Measurements from ENCODE around the gene RAPGEF5. TPM values are rescaled to one million over a fixed set of nuclear protein-coding genes. Genes with fewer than 3 reads are reported as not detected.

Gene RAPGEF5
- total and polyA plus RNA-seq, 2 donors (not counting 3 experiments of a cell fraction or from before 2014, with no cell fraction given): 10.0 to 43.2 TPM

DNA sequence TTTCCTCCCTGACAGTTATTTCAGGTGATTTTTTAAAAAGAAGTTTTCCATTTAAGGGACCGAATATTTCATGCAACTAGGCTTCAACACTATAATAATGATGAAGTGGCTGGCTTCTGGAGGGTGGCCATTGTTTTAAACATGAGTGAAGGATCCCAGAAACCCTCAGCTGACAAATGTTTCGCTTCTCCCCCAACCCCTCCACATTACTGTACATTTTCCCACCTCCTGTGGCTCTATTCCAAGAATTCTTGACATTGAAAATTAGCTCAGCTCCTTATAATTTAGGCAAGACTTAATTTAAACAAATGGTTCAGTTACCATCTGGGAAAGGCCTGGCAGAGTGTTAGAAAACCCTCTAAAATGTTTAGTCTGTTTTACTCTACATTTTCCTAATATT is 281.4 kb downstream of the RAPGEF5 start:
- no peak overlapping the region for H3K9ac ChIP-seq (replicated peaks; ENCODE audit: extremely low read depth, insufficient read depth, low read length)
- FAIRE-seq: no peak

More for the DNA sequence above, 281.4 kb downstream of the RAPGEF5 start:
- no peak overlapping the region for H3K4me2 ChIP-seq (ENCODE audit: insufficient read depth, low read length)
- intact Hi-C loops (cut with micrococcal nuclease): no loop called here
- no peaks in the 10 kb centered on the region for H3K36me3 ChIP-seq (ENCODE audit: control insufficient read depth in 2 of 2, extremely low read depth in 1 of 2, insufficient read depth in 2 of 2, low read length in 2 of 2)
- no peak overlapping the region for H3K27ac ChIP-seq (ENCODE audit: insufficient read depth, low read depth, low read length)
- ChIA-PET CTCF (interaction anchor here (0.8 to 1.0 kb wide), 2 partner anchors 8 to 34 kb away, joined by 3 to 5 read pairs; no protein-coding TSS in a partner anchor), POLR2A (no interaction called here)
- no peak overlapping the region for H3K4me3 ChIP-seq (replicated peaks in 1 of 3; ENCODE audit: insufficient read depth in 1 of 3, low read depth in 1 of 3, low read length in 3 of 3)
- no TSS peak for BruUV-seq (replicated peaks)
- H3K9me1 ChIP-seq (replicated peaks; ENCODE audit: control insufficient read depth, extremely low read depth, insufficient read depth, low read length): no peaks in the 10 kb centered on the region
- dilution Hi-C loops (cut with MboI; ENCODE audit: extremely low pct_ligation_motif_present, low sequenced_read_pairs): no loop called here
- H3K27me3 ChIP-seq (ENCODE audit: control insufficient read depth in 2 of 2, insufficient read depth in 2 of 2, low read length in 2 of 2): peaks cover 13 to 33% of the 10 kb centered on the region in 2 experiments
- no peaks in the 10 kb centered on the region for H3K4me1 ChIP-seq (ENCODE audit: control insufficient read depth, extremely low read depth, insufficient read depth, low read length)
- H3K79me2 ChIP-seq (ENCODE audit: control insufficient read depth, insufficient read depth, low read length): no peaks in the 10 kb centered on the region
- TF ChIP-seq GATA2 (IDR thresholded peaks at IDR 0.05; ENCODE audit: insufficient read depth, insufficient read length, low read depth, low read length) (no peak), JUN (IDR thresholded peaks at IDR 0.05; ENCODE audit: borderline replicate concordance, insufficient read depth, insufficient read length, low read depth) (no peak), POLR2A (IDR thresholded peaks at IDR 0.05; ENCODE audit: low read depth, low read length) (no peak), FOS (IDR thresholded peaks at IDR 0.05; ENCODE audit: borderline replicate concordance, insufficient read depth, low read length) (no peak), EZH2 (IDR thresholded peaks at IDR 0.05; ENCODE audit: borderline replicate concordance, low read depth, low read length, severe bottlenecking) (no peak), MYC (IDR thresholded peaks at IDR 0.05; ENCODE audit: low read depth, low read length) (no peak), POLR2AphosphoS5 (IDR thresholded peaks at IDR 0.05; ENCODE audit: insufficient read depth, low read depth, low read length) (no peak)
- TF ChIP-seq, protein P1, sequence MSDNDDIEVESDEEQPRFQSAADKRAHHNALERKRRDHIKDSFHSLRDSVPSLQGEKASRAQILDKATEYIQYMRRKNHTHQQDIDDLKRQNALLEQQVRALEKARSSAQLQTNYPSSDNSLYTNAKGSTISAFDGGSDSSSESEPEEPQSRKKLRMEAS (IDR thresholded peaks at IDR 0.05; ENCODE audit: insufficient read depth, insufficient read length): no peak
- TF ChIP-seq, protein P2, sequence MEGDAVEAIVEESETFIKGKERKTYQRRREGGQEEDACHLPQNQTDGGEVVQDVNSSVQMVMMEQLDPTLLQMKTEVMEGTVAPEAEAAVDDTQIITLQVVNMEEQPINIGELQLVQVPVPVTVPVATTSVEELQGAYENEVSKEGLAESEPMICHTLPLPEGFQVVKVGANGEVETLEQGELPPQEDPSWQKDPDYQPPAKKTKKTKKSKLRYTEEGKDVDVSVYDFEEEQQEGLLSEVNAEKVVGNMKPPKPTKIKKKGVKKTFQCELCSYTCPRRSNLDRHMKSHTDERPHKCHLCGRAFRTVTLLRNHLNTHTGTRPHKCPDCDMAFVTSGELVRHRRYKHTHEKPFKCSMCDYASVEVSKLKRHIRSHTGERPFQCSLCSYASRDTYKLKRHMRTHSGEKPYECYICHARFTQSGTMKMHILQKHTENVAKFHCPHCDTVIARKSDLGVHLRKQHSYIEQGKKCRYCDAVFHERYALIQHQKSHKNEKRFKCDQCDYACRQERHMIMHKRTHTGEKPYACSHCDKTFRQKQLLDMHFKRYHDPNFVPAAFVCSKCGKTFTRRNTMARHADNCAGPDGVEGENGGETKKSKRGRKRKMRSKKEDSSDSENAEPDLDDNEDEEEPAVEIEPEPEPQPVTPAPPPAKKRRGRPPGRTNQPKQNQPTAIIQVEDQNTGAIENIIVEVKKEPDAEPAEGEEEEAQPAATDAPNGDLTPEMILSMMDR (IDR thresholded peaks at IDR 0.05; ENCODE audit: extremely low read depth in 1 of 2, insufficient read depth in 1 of 2, low read depth in 1 of 2, low read length in 2 of 2): no peak
- no peak for DNase-seq (ENCODE audit: low read depth, low spot score)
- no peaks in the 10 kb centered on the region for H3K9me3 ChIP-seq (replicated peaks; ENCODE audit: control insufficient read depth, insufficient read depth, low read length)
- H2AFZ ChIP-seq (ENCODE audit: low read depth, low read length): no peak overlapping the region
- H4K20me1 ChIP-seq (replicated peaks; ENCODE audit: control insufficient read depth, extremely low read depth, insufficient read depth, low read length): no peaks in the 10 kb centered on the region

All from endothelial cell of umbilical vein (primary cell).